ENCODE measurements around the gene IKZF2.

Gene IKZF2

GRCh38 chr2:213151437-213152064 lies at the start of gene IKZF2:
TSS of gene IKZF2 (minus strand) at chr2:213151612. CDS start at chr2:213148629, 2,983 bp downstream.
- H3K4me1 Mint-ChIP-seq: peaks cover 30% of the 10 kb centered on the region
- DNase-seq (ENCODE audit: low spot score in 2 of 2) (peak; percentile 41 to 47), ATAC-seq (replicated peaks; ENCODE audit: extremely low read depth, poor library complexity, severe bottlenecking) (peak; percentile 64)
- peaks cover 13% of the 10 kb centered on the region for H3K36me3 Mint-ChIP-seq (ENCODE audit: insufficient read depth)
- H3K4me3 Mint-ChIP-seq: peak within 1 kb of the TSS; percentile 87
- H3K27ac Mint-ChIP-seq (ENCODE audit: low read depth): peak within 1 kb of the TSS; percentile 80
- no peaks in the 10 kb centered on the region for H3K9me3 Mint-ChIP-seq
- peaks cover 25% of the 10 kb centered on the region for H3K27me3 Mint-ChIP-seq

GRCh38 chr2:213199871-213200270 lies 48.5 kb upstream of the IKZF2 start:
- H3K27ac Mint-ChIP-seq (ENCODE audit: low read depth): no peak overlapping the region
- no peaks in the 10 kb centered on the region for H3K27me3 Mint-ChIP-seq
- H3K9me3 Mint-ChIP-seq: peaks cover 11% of the 10 kb centered on the region
- H3K36me3 Mint-ChIP-seq (ENCODE audit: insufficient read depth): no peaks in the 10 kb centered on the region
- H3K4me3 Mint-ChIP-seq: no peak overlapping the region
- no peaks in the 10 kb centered on the region for H3K4me1 Mint-ChIP-seq
- no peak for ATAC-seq (replicated peaks; ENCODE audit: extremely low read depth, poor library complexity, severe bottlenecking)
- no peak for DNase-seq (ENCODE audit: low spot score in 2 of 2)

DNA sequence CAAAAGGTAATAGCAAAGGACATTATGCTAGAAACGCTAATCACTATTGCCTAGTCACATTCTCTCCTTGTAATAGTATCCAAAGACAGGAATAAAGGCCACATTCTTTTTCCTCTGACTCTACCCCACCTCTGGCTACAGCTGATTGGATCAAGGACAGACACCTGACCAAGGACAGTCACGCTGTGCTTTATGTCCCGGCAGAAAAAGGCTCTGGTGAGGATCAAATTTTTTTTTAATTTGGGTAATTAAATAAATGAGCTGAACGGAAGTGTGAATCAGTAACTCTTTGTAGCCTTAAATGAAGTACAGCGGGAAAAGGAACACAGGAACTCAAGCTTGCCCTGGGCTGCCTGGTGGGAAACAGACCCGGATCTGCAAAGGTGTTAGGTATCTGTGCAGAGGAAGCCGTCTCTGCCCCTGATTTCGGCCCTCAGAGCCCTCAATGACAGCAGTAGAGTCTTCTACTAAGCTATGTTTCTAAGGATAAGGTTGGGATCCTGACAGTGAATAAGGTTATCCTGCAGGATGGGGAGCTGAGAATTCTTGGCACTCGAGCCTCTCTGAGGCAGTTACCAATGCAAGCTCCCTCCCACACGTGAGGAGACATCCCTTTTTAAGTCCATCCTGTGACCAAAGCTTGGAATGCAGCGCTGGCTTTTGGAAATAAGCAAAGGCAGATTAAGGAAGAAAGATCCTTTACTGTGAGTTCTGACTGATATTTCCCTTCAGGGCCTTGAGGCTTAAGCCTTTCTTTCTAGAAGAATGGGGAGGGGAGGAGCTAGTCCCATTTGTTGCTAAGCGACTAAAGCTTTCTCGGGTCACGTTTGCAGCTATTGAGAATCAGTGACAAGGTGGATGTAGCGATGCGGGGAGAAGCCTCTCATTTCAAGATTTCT lies 37.8 kb upstream of the IKZF2 start:
- Mint-ChIP-seq H3K4me1 (no peaks in the 10 kb centered on the region), H3K36me3 (ENCODE audit: insufficient read depth) (no peaks in the 10 kb centered on the region), H3K27me3 (no peaks in the 10 kb centered on the region), H3K9me3 (no peaks in the 10 kb centered on the region), H3K4me3 (no peak overlapping the region), H3K27ac (ENCODE audit: low read depth) (no peak overlapping the region)
- no peak for ATAC-seq (replicated peaks; ENCODE audit: extremely low read depth, poor library complexity, severe bottlenecking)
- DNase-seq (ENCODE audit: low spot score in 2 of 2): no peak

DNA sequence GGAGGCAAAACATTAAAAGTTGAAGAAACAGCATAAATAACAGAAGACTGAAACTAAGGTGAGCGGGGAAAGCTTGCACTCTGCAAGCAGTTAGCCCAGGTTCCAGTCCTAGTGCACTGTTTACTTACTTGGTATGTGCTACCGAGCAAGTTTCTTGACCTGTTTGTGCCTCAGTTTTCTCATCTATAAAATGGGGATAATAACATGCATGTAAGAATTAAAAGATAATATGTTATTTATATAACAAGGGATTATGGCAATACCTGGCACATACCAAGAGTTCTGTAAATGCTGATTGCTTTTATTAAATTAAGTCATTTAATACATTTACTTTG lies 37.1 kb upstream of the IKZF2 start:
- no peak overlapping the region for H3K4me3 Mint-ChIP-seq
- H3K27ac Mint-ChIP-seq (ENCODE audit: low read depth): no peak overlapping the region
- no peaks in the 10 kb centered on the region for H3K36me3 Mint-ChIP-seq (ENCODE audit: insufficient read depth)
- DNase-seq (ENCODE audit: low spot score in 2 of 2) (no peak), ATAC-seq (replicated peaks; ENCODE audit: extremely low read depth, poor library complexity, severe bottlenecking) (no peak)
- no peaks in the 10 kb centered on the region for H3K4me1 Mint-ChIP-seq
- H3K9me3 Mint-ChIP-seq: no peaks in the 10 kb centered on the region
- H3K27me3 Mint-ChIP-seq: no peaks in the 10 kb centered on the region

GRCh38 chr2:213187833-213188532 lies 36.6 kb upstream of the IKZF2 start:
- ATAC-seq (replicated peaks; ENCODE audit: extremely low read depth, poor library complexity, severe bottlenecking): no peak
- Mint-ChIP-seq H3K36me3 (ENCODE audit: insufficient read depth) (no peaks in the 10 kb centered on the region), H3K9me3 (no peaks in the 10 kb centered on the region), H3K27ac (ENCODE audit: low read depth) (no peak overlapping the region), H3K4me3 (no peak overlapping the region), H3K27me3 (no peaks in the 10 kb centered on the region), H3K4me1 (no peaks in the 10 kb centered on the region)
- no peak for DNase-seq (ENCODE audit: low spot score in 2 of 2)

GRCh38 chr2:213187386-213187785 lies 36.0 kb upstream of the IKZF2 start:
- no peaks in the 10 kb centered on the region for H3K9me3 Mint-ChIP-seq
- H3K27me3 Mint-ChIP-seq: no peaks in the 10 kb centered on the region
- DNase-seq (ENCODE audit: low spot score in 2 of 2) (no peak), ATAC-seq (replicated peaks; ENCODE audit: extremely low read depth, poor library complexity, severe bottlenecking) (no peak)
- H3K27ac Mint-ChIP-seq (ENCODE audit: low read depth): no peak overlapping the region
- H3K4me1 Mint-ChIP-seq: no peaks in the 10 kb centered on the region
- H3K36me3 Mint-ChIP-seq (ENCODE audit: insufficient read depth): no peaks in the 10 kb centered on the region
- H3K4me3 Mint-ChIP-seq: no peak overlapping the region

- Mint-ChIP-seq H3K4me3 (no peak overlapping the region), H3K4me1 (no peaks in the 10 kb centered on the region), H3K27me3 (no peaks in the 10 kb centered on the region), H3K36me3 (ENCODE audit: insufficient read depth) (no peaks in the 10 kb centered on the region), H3K27ac (ENCODE audit: low read depth) (no peak overlapping the region), H3K9me3 (no peaks in the 10 kb centered on the region)
- no peak for ATAC-seq (replicated peaks; ENCODE audit: extremely low read depth, poor library complexity, severe bottlenecking)
- no peak for DNase-seq (ENCODE audit: low spot score in 2 of 2)
Measured at GRCh38 chr2:213185147-213185822, 33.9 kb upstream of the IKZF2 start.

DNA sequence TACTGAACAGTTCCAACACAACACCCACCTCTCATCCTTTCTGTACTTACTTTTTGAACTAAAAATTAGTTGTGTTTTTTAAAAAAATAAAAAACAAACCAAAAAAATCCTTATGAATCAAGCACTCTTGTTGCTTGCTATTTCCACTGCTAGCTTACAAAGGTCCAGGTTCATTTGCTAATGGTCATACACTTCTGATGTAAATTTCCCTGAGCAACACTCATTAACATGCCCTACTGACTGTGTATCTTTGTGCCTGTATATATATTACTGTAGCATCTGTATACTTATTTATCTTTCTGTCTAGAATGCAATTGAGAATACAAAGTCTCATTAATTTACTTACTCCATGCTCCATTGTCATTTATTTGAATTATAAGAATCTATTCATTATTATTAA lies 30.3 kb upstream of the IKZF2 start:
- Mint-ChIP-seq H3K4me1 (no peaks in the 10 kb centered on the region), H3K27ac (ENCODE audit: low read depth) (no peak overlapping the region), H3K27me3 (no peaks in the 10 kb centered on the region), H3K9me3 (no peaks in the 10 kb centered on the region), H3K4me3 (no peak overlapping the region), H3K36me3 (ENCODE audit: insufficient read depth) (no peaks in the 10 kb centered on the region)
- ATAC-seq (replicated peaks; ENCODE audit: extremely low read depth, poor library complexity, severe bottlenecking) (no peak), DNase-seq (ENCODE audit: low spot score in 2 of 2) (no peak)

GRCh38 chr2:213177679-213178078 lies 26.3 kb upstream of the IKZF2 start:
- Mint-ChIP-seq H3K27ac (ENCODE audit: low read depth) (no peak overlapping the region), H3K4me1 (no peaks in the 10 kb centered on the region), H3K9me3 (no peaks in the 10 kb centered on the region), H3K4me3 (no peak overlapping the region), H3K36me3 (ENCODE audit: insufficient read depth) (no peaks in the 10 kb centered on the region), H3K27me3 (no peaks in the 10 kb centered on the region)
- ATAC-seq (replicated peaks; ENCODE audit: extremely low read depth, poor library complexity, severe bottlenecking) (no peak), DNase-seq (ENCODE audit: low spot score in 2 of 2) (no peak)

GRCh38 chr2:213175673-213176247 lies 24.3 kb upstream of the IKZF2 start:
- Mint-ChIP-seq H3K36me3 (ENCODE audit: insufficient read depth) (no peaks in the 10 kb centered on the region), H3K4me3 (no peak overlapping the region), H3K27ac (ENCODE audit: low read depth) (no peak overlapping the region), H3K27me3 (no peaks in the 10 kb centered on the region), H3K4me1 (no peaks in the 10 kb centered on the region), H3K9me3 (no peaks in the 10 kb centered on the region)
- ATAC-seq (replicated peaks; ENCODE audit: extremely low read depth, poor library complexity, severe bottlenecking) (no peak), DNase-seq (ENCODE audit: low spot score in 2 of 2) (no peak)

DNA sequence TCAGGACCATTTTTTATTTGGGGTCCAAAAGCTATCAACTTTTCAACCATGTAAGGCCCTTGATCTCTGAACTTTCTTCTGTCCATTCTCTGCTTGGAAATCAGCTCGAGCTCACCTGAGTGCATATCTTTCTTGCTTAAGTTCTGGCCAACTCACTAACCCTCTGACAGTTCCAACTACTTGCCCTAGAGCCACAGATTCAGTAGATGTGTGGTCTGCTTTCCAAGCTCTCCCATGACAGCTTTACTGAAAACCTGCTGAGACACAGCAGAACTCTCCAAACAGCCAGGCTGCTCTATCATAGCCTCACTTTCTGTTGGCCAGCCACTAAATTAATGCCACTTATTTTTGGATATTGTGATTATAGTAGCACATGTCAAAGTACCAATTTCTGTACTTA lies 21.2 kb upstream of the IKZF2 start:
- H3K27ac Mint-ChIP-seq (ENCODE audit: low read depth): no peak overlapping the region
- no peaks in the 10 kb centered on the region for H3K36me3 Mint-ChIP-seq (ENCODE audit: insufficient read depth)

GRCh38 chr2:213171147-213171546 lies 19.7 kb upstream of the IKZF2 start:
- Mint-ChIP-seq H3K4me3 (no peak overlapping the region), H3K36me3 (ENCODE audit: insufficient read depth) (no peaks in the 10 kb centered on the region), H3K27ac (ENCODE audit: low read depth) (no peak overlapping the region), H3K4me1 (no peaks in the 10 kb centered on the region), H3K9me3 (no peaks in the 10 kb centered on the region), H3K27me3 (no peaks in the 10 kb centered on the region)
- no peak for ATAC-seq (replicated peaks; ENCODE audit: extremely low read depth, poor library complexity, severe bottlenecking)
- DNase-seq (ENCODE audit: low spot score in 2 of 2): no peak

More for the DNA sequence above, 21.2 kb upstream of the IKZF2 start:
- no peak overlapping the region for H3K4me3 Mint-ChIP-seq
- H3K27me3 Mint-ChIP-seq: no peaks in the 10 kb centered on the region
- ATAC-seq (replicated peaks; ENCODE audit: extremely low read depth, poor library complexity, severe bottlenecking) (no peak), DNase-seq (ENCODE audit: low spot score in 2 of 2) (no peak)
- H3K4me1 Mint-ChIP-seq: no peaks in the 10 kb centered on the region
- H3K9me3 Mint-ChIP-seq: no peaks in the 10 kb centered on the region

Measured in central memory CD8-positive, alpha-beta T cell (primary cell).